Islet precursor cell (in vitro differentiated cells): ENCODE measurements around the gene MBD5.

ENCODE experiments used
- DNase-seq: peaks from one replicate; pipeline ENCODE4 v3.0.0-alpha.2; 2018

Gene MBD5

DNA sequence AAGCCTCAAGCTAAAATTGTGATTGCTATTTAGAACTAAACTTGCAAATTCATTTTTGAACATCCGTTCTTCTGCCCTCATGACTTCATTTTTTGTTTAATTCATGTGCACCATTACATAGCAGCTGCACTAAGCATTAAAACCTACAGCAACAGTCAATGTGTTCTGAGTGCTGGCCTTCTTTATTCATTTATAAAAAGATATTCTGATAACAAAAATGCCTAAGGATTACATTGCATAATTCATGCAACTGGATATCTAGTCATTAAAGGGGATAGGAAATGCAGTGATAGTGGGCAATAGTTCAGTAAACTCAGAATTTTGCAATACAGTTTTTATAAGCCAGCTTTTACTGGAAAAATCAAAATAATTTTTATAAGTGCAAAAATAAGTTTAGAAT is 329.3 kb downstream of the MBD5 start:
- no peak for DNase-seq

DNA sequence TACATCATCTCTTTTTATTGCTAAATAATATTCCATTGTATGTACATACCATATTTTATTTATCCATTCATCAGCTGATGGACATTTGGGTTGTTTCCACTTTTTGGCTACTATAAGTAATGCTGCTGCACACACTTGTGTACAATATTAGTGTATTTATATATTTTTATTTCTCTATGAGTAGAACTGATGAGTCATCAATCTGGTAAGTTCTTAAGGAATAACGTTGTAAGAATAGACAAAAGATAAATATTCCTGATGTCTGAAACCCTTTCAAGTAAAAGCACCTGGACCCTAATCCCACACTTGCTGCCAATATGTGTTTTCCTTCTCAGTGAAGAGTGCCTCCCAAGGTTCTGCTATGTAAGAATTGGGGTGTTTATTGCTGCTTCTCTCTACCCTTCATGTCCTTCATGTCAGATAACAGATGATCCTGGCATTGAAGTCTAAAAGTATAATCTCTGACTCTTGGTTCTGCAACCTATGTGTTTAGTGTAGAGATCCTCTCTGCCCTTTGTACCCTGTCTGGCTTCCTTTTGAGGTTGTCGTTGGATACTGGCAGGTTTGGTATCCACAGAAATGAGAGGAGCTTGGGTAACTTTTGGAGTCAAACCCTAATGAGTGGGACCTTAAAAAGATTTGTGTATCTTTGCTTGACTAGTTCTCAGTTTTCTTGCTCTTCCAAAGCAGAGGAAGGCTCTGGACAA is 330.7 kb downstream of the MBD5 start:
- DNase-seq: no peak

DNA sequence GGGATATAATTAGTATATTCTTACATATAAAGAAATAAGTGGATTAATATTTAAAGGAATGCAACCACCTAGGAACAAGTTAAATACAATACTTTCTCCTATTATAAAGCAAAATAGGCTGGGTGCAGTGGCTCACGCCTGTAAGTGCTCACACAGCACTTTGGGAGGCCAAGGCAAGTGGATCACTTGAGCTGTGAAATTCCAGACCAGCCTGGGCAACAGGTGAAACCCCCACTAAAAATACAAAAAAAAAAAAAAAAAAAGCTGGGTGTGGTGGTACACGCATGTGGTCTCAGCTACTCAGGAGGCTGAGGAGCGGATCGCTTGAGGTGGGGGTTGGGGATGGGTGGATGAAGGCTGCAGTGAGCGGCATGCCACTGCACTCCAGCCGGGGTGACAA is 337.5 kb downstream of the MBD5 start:
- DNase-seq: no peak

DNA sequence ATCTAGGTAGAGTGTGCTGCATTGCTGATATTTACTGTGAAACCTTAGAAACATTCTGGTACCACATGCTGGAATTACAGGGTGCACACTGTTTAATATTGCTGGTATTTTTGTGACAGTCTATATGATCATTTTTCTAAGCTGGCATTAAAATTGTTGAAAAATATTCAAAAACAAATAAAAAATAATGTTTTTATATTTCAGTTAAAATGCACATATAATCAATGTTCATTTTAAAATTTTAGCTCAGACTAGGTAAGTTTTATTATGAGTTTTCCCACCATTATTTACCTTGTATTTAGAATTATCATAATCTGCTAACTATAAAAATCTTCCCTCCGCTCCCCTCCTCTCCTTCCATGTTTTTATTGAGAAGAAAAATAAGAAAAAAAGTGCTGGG is 339.8 kb downstream of the MBD5 start:
- no peak for DNase-seq

DNA sequence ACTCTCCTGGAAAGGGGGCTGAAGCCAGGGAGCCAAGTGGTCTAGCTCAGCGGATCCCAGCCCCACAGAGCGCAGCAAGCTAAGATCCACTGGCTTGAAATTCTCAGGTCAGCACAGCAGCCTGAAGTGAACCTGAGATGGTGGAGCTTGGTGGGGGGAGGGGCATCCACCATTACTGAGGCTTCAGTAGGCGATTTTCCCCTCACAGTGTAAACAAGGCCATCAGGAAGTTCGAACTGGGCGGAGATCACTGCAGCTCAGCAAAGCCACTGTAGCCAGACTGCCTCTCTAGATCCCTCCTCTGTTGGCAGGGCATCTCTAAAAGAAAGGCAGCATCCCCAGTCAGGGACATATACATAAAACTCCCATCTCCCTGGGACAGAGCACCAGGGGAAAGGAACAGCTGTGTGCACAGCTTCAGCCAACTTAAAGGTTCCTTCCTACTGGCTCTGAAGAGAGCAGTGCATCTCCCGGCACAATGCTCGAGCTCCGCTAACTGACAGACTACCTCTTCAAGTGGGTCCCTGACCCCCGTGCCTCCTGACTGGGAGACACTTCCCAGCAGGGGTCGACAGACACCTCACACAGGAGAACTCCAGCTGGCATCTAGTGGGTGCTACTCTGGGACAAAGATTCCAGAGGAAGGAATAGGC is 341.4 kb downstream of the MBD5 start:
- DNase-seq: no peak

DNA sequence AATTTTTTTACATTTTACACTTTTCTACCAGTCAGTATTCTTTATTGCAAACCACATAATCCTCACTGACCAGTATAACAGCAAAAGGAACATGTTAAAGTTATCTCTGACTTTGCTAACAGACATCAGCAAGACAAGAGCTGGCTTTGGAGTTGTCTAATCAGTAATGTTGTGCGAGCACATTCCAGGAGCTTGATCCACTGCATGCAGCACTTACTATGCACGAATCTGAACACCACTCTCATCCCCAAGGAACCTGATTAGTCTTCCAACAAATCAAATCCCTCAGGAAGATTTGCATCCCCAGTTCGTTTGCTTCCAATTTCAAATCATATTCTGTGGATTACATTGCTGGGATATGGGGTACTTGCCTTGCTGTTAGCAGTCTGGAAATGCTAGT is 354.3 kb downstream of the MBD5 start:
- DNase-seq: no peak

DNA sequence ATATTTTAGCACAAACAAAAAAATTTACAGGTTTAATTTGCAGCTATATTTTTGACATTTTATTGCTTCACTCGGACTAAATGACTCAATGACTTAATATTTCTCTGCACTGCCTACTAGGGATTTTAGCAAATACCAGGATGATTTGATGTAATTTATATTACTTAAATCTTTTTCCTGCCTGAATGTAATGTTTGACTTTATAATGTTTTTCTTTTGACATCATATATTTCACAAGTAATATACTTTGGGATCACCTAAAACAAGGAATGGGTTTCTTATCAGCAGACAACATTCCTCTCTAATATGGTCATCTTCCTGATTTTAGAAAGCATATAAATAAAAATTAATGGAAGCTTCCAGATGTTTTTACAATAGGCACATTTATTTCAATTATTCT is 370.4 kb downstream of the MBD5 start:
- no peak for DNase-seq

DNA sequence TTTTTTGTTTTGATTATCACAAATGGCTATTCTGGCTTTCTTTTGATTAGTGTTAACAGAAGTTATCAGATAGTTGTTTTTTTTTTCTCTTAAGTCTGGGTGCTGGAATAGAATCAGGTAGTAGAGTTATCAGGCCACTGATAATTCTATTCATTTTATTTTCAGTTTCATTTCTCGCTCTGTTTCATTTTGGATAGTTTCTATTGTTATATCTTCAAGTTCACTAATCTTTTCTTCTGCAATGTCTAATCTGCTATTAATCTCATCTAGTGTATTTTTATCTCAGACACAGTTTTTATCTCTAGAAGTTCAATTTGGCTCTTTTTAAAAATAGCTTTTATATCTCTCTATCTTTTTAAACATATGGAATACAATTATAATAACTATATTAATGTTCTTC is 381.9 kb downstream of the MBD5 start:
- no peak for DNase-seq

DNA sequence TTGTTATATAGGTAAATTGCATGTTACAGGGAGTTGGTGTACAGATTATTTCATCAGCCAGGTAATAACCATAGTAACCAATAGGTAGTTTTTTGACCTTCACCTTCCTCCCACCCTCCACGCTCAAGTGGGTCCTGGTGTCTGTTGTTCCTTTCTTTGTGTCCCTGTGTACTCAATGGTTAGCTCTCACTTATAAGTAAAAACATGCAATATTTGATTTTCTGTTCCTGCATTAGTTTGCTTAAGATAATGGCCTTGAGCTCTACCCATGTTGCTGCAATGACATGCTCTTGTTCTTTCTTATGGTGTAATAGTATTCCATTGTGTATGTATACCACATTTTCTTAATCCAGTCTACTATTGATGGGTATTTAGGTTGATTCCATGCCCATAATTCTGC is 390.0 kb downstream of the MBD5 start:
- no peak for DNase-seq

DNA sequence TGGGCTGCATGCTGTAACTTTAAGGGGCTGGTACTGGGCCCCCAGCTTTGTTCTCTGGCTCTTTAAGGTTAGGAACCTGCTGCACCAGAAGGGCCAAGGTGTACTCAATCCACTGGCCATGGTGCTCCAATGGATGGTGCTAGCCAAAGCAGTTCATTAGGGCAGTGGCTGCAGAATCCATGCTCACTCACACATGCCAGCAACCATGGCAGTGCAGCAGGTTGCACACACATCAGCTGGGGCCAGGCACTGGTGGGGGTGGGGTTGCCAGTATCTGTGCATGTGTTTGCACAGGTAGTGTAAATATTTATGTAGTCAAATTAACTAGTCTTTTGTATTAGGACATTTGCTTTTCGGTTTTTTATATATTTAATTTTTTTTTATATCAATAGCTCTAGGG is 395.4 kb downstream of the MBD5 start:
- DNase-seq: no peak

DNA sequence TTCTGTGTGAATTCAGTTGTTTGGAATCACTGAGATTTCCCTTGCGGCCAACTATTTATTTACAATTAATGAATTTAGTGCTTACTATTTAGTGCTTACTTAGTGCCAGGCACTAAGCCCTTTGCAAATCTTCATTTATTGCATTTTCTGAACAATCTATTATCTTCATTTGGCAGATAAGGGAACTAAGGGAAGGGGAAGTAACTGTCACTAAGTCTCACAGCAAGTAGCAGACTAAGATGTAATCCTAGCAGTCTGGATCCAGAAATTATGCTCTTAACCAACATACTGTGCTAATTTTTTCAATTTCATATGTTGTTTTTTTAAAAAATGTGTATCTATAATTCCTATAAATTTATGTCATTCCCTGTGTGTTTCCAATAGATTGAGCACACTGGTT is 409.2 kb downstream of the MBD5 start:
- DNase-seq: no peak

DNA sequence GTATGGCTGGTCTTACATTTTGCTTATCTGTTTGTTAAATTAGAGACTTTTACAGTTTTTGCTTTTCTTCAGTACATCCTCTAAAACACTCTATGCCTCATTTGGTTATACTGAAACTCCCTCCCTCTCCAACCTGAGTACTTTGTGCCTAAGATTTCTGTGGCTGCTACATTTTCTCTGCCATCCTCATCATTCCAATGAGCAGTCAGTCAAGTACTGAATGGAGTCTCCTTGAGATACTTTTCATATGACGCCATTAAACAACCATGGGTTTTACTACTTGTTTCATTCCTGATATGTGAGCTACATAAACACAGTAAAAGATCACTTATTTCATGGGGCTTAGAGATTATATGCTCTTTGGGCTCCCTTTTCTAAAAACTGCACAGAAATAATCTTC is 427.0 kb downstream of the MBD5 start:
- DNase-seq: no peak

DNA sequence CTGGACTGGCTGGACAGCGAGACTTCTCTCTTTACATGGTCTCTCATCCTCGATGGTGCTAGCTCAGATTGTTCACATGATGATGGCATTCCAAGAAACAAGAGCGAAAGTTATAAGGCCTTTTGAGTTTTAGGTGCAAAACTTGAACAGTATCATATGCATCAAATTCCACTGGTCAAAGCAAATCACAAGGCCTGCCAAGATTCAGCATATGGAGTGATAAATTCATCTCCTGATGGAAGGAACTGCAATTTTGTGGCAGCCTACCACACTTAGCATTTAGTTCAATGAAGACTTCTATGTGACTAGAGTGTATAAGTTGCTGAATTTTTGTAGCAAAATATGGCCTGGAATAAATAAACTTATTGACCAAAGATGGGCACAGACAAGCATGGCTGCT is 429.6 kb downstream of the MBD5 start:
- no peak for DNase-seq

DNA sequence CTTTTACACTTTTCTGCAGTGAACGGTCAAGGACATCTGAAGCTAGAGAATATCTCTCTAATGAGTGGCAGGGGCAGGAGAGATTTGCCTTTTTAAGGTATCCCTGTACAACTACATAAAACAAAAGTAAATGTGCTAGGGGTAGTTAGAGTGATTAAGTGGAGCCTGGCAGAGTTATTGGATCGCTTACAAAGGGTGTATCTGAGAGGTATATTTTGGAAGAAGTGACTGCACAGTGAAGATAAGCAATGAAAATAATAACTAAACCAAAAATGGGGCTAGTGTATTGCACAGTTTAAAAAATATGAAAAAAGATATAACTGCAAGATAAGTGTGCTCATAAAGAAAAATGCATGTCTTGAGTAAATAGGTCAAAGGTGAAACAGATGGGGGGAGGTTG is 430.2 kb downstream of the MBD5 start:
- no peak for DNase-seq

DNA sequence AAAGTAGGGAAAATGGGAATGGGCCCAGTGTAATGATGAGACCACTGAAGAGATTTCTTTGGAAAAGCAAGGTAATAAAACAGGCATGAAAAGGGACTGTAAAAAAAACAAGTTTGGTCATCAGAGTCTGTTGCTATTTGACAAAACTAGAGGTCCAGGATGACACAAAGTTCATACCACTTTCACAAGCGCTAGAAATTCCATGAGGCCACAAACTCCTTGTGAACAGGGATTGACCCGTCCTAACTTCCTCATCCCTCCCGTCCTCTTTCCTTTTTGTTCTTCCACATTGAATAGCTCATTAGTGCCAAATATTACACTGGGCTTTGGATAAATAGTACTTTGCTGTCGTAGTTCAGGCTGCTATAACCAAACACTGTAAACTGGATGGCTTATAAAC is 434.9 kb downstream of the MBD5 start:
- no peak for DNase-seq

DNA sequence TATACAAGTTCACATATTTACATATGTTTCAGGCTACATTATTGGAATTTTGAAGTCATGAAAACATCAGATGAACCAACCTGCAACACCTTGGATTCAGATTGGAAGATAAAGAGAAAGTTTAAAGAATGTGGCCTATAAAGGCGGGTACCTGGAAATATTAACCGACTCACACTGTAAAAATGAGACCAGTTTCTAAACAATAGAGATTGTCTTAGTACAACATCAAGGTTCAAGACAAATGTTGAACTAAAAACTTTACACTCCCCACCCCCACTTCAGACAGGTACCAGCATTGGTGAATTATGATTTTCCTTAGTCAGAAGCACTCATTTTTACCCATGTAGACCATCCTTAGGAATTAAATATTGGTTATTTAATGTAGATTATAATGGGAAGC is 437.3 kb downstream of the MBD5 start:
- no peak for DNase-seq

DNA sequence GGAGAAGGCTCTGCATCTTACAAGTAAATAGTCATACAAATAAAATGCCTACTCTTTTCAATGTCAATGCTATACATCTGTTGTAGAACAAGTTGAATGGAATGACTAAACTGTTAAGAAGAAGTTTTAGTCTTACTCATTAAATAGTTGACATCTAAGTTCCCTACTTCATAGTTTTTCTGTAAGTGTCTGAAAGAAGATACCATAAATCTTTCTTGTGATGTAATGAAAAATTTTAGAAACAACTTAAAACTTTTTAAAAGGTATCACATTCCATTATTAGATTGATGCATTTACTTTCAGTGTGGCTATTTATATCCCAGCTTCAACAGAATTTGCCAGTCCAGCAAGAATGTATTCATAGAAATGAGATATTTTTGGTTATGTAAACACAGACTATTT is 438.5 kb downstream of the MBD5 start:
- DNase-seq: no peak

DNA sequence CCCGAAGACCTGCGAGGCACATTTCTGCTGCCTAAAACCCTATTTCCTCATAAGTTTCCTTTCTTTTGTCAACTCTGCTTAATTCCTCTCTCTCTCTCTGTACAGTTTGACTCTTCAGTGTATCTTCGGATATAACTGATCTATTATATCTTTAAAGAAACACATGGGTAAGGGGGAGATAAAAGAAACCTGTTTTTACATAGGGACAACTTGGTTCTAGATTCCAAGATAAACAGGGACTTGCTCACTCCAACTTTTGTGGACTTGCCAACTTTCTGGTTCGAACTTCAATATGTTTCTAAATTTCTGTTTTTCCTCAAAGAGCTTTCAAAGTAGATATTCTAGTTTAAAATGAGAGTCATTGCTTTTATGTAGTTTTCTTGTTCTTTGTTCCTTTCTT is 441.0 kb downstream of the MBD5 start:
- no peak for DNase-seq

DNA sequence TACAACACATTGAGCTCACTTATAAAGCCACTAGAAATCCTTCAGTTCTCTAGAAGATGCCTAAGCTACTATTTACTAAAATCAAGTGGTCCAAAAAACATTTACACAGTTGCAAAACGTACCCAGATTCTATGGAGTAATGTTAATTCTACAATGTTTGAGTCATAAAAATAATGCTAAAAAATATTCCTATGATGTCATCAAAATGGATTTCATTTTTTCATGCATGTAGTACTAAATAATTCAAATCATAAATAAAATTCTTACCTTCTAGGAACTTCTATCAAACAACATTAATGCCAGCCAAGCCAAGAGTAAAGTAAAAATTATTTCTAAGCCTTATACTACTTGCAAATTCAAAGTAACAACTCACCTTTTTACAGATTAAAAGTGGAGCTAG is 454.7 kb downstream of the MBD5 start:
- DNase-seq: no peak

DNA sequence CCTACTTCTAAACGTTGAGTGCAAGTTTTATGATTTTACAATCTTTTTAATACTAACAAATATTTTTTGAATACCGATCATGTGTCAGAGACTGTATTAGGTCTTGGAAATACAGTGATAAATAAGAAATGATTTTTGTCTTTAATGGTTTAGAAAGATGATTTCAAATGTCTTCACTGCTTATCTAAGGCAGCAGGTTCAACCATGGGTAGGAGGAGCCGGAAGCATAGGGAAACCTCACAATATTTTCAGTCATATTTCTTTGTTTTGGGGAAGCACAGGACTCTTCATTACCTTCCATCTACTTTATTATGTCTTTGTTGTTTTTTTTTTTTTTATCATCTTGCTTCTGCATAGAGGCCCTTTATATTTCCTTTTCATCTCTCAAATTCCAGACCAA is 458.5 kb downstream of the MBD5 start:
- DNase-seq: no peak

DNA sequence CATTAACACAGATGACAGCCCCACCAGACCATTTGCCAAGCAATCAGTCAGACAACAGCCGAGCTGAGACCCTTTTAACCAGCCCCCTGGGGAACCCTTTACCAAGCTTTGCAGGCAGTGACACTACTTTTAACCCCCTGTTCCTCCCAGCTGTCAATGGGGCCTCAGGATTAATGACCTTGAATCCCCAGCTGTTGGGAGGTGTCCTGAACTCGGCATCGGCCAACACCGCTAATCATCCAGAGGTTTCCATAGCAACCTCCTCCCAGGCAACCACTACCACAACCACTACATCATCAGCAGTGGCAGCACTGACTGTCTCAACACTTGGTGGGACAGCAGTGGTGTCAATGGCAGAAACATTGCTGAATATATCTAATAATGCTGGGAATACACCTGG is 462.8 kb downstream of the MBD5 start:
- no peak for DNase-seq

DNA sequence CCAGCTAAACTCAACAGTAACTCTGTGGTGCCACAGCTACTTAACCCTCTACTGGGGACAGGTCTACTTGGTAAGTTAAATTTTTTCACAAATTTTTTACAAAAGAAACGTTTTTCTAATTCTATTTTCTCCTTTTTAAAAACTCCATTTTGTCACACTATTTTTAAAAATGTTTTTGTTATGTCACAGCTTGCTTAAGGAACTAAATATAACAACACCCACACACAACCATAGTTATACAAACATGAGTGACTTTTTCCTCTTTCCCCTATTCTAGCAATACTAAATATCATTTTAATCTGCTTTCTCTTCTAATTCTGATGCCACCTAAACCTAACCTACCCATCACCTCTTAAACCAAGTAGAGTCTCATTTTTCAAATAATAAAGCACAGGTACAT is 463.2 kb downstream of the MBD5 start:
- no peak for DNase-seq

DNA sequence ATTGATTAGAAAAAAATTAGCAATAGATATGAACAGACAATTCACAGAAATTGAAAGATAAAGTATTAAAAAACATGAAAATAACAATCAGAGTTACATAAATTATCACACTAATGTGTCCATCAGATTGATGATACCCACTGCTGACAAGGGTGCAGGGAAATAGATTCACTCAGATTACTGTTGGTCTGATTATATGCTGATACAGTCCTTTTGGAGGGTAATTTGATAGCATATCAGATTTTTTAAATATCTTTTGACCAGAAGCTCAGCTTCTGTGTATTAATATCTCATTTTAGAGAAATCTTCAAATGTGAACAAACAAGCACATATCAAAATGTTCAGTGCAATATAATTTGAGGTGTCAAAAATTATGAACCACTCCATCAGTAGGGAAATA is 465.8 kb downstream of the MBD5 start:
- no peak for DNase-seq

DNA sequence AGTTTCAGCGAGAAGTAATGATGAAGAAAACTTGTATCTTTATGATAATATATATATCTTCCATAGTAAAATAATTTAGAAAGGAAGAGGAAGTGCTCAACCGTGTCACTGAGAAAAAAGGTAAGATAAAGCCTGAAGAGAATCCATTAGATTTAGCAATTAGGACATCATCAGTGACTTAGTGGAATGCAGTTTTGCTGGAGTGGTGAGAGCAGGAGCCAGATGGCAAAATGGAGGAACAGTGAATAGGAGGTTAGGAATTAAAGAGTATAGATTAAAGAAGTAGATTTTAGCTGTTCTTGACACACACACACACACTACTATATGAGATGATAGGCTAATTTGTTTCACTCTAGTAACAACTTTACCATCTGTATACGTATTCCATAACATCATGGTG is 466.5 kb downstream of the MBD5 start:
- no peak for DNase-seq

DNA sequence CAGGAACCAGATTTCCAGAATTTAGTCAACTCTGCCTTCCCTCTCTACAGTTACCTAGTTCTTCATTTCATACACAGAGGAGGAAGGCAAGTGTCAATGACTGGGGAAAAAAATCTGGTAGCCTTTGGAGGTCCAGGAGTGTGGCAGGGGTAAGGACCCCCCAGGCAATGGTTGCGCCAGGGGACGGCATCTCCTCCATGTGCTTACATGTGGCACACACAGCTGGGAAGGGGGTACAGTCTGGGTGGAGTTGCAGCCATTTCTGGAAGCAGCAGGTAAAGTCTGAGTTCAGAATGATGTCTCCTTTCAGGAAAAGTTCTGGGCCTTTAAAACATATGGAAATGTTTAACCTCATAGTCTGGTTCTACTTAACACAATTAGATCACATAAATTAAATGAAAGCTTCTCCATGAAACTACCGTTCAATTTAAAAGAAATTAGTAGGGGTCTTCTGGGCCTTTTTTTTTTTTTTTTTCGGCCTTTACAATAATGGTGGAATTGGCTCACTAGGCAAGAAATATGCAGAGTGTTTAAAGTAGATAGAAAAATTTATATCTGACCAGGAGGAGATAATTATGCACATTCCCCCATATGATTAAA is 470.0 kb downstream of the MBD5 start:
- no peak for DNase-seq
